Measurements from ENCODE around the gene PLEKHA4. TPM values are rescaled to one million over a fixed set of nuclear protein-coding genes. Genes with fewer than 3 reads are reported as not detected.

The PLEKHA4 gene
- total and polyA plus RNA-seq, 2 experiments from 2014 or later, result 12.2 to 12.3 TPM

- H3K4me1 ChIP-seq (ENCODE audit: insufficient read depth), result peaks cover 1% of the 10 kb centered on the region; the same call in 1 of the 2 replicates
- H3K9me2 ChIP-seq (ENCODE audit: insufficient read depth), result peaks cover 17% of the 10 kb centered on the region; the same call in 1 of the 2 replicates
- no peaks in the 10 kb centered on the region for H3F3A ChIP-seq (replicated peaks; ENCODE audit: low read depth)
- no peak overlapping the region for H3K27ac Mint-ChIP-seq
- H3K36me3 Mint-ChIP-seq (ENCODE audit: low read depth), result no peaks in the 10 kb centered on the region
- no peaks in the 10 kb centered on the region for H3K36me3 ChIP-seq (ENCODE audit: insufficient read depth)
- H3K4me3 ChIP-seq, result no peak overlapping the region
- H3K27ac ChIP-seq (ENCODE audit: low read depth), result no peak overlapping the region
- no peak overlapping the region for H3K4me2 ChIP-seq
- no peak for ATAC-seq
- H3K79me2 ChIP-seq (replicated peaks; ENCODE audit: insufficient read depth), result no peaks in the 10 kb centered on the region
- no peaks in the 10 kb centered on the region for H3K27me3 ChIP-seq (ENCODE audit: insufficient read depth)
- H2AFZ ChIP-seq, result no peak overlapping the region
- no peak overlapping the region for H3K4me3 Mint-ChIP-seq
- H3K4me1 Mint-ChIP-seq, result peaks cover 12% of the 10 kb centered on the region
- TF ChIP-seq JUNB (IDR thresholded peaks at IDR 0.05; ENCODE audit: unreplicated experiment) (no peak), EZH2phosphoT487 (IDR thresholded peaks at IDR 0.05; ENCODE audit: unreplicated experiment) (no peak), CTCF (conservative IDR thresholded peaks at IDR 0.05; ENCODE audit: low read depth in 2 of 2) (no peak), ETS1 (IDR thresholded peaks at IDR 0.05) (no peak), ZNF114 (CRISPR knock-in tag; IDR thresholded peaks at IDR 0.05) (no peak), POLR2AphosphoS5 (IDR thresholded peaks at IDR 0.05; ENCODE audit: low read depth) (no peak), ZNF331 (CRISPR knock-in tag; IDR thresholded peaks at IDR 0.05; ENCODE audit: low read depth) (no peak), EZH2 (IDR thresholded peaks at IDR 0.05; ENCODE audit: low read depth, unreplicated experiment) (no peak), NANOG (IDR thresholded peaks at IDR 0.05; ENCODE audit: borderline replicate concordance) (no peak), CREB1 (CRISPR knock-in tag; IDR thresholded peaks at IDR 0.05; ENCODE audit: low read depth) (no peak), STAT1 (IDR thresholded peaks at IDR 0.05; ENCODE audit: unreplicated experiment) (no peak)
- TF ChIP-seq, protein P1, sequence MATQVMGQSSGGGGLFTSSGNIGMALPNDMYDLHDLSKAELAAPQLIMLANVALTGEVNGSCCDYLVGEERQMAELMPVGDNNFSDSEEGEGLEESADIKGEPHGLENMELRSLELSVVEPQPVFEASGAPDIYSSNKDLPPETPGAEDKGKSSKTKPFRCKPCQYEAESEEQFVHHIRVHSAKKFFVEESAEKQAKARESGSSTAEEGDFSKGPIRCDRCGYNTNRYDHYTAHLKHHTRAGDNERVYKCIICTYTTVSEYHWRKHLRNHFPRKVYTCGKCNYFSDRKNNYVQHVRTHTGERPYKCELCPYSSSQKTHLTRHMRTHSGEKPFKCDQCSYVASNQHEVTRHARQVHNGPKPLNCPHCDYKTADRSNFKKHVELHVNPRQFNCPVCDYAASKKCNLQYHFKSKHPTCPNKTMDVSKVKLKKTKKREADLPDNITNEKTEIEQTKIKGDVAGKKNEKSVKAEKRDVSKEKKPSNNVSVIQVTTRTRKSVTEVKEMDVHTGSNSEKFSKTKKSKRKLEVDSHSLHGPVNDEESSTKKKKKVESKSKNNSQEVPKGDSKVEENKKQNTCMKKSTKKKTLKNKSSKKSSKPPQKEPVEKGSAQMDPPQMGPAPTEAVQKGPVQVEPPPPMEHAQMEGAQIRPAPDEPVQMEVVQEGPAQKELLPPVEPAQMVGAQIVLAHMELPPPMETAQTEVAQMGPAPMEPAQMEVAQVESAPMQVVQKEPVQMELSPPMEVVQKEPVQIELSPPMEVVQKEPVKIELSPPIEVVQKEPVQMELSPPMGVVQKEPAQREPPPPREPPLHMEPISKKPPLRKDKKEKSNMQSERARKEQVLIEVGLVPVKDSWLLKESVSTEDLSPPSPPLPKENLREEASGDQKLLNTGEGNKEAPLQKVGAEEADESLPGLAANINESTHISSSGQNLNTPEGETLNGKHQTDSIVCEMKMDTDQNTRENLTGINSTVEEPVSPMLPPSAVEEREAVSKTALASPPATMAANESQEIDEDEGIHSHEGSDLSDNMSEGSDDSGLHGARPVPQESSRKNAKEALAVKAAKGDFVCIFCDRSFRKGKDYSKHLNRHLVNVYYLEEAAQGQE (IDR thresholded peaks at IDR 0.05; ENCODE audit: unreplicated experiment), result no peak
- TF ChIP-seq, protein P2, sequence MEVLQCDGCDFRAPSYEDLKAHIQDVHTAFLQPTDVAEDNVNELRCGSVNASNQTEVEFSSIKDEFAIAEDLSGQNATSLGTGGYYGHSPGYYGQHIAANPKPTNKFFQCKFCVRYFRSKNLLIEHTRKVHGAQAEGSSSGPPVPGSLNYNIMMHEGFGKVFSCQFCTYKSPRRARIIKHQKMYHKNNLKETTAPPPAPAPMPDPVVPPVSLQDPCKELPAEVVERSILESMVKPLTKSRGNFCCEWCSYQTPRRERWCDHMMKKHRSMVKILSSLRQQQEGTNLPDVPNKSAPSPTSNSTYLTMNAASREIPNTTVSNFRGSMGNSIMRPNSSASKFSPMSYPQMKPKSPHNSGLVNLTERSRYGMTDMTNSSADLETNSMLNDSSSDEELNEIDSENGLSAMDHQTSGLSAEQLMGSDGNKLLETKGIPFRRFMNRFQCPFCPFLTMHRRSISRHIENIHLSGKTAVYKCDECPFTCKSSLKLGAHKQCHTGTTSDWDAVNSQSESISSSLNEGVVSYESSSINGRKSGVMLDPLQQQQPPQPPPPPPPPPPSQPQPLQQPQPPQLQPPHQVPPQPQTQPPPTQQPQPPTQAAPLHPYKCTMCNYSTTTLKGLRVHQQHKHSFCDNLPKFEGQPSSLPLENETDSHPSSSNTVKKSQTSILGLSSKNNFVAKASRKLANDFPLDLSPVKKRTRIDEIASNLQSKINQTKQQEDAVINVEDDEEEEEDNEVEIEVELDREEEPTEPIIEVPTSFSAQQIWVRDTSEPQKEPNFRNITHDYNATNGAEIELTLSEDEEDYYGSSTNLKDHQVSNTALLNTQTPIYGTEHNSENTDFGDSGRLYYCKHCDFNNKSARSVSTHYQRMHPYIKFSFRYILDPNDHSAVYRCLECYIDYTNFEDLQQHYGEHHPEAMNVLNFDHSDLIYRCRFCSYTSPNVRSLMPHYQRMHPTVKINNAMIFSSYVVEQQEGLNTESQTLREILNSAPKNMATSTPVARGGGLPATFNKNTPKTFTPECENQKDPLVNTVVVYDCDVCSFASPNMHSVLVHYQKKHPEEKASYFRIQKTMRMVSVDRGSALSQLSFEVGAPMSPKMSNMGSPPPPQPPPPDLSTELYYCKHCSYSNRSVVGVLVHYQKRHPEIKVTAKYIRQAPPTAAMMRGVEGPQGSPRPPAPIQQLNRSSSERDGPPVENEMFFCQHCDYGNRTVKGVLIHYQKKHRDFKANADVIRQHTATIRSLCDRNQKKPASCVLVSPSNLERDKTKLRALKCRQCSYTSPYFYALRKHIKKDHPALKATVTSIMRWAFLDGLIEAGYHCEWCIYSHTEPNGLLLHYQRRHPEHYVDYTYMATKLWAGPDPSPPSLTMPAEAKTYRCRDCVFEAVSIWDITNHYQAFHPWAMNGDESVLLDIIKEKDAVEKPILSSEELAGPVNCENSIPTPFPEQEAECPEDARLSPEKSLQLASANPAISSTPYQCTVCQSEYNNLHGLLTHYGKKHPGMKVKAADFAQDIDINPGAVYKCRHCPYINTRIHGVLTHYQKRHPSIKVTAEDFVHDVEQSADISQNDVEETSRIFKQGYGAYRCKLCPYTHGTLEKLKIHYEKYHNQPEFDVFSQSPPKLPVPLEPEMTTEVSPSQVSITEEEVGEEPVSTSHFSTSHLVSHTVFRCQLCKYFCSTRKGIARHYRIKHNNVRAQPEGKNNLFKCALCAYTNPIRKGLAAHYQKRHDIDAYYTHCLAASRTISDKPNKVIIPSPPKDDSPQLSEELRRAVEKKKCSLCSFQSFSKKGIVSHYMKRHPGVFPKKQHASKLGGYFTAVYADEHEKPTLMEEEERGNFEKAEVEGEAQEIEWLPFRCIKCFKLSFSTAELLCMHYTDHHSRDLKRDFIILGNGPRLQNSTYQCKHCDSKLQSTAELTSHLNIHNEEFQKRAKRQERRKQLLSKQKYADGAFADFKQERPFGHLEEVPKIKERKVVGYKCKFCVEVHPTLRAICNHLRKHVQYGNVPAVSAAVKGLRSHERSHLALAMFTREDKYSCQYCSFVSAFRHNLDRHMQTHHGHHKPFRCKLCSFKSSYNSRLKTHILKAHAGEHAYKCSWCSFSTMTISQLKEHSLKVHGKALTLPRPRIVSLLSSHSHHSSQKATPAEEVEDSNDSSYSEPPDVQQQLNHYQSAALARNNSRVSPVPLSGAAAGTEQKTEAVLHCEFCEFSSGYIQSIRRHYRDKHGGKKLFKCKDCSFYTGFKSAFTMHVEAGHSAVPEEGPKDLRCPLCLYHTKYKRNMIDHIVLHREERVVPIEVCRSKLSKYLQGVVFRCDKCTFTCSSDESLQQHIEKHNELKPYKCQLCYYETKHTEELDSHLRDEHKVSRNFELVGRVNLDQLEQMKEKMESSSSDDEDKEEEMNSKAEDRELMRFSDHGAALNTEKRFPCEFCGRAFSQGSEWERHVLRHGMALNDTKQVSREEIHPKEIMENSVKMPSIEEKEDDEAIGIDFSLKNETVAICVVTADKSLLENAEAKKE (CRISPR knock-in tag; IDR thresholded peaks at IDR 0.05), result no peak
- H3K9me3 Mint-ChIP-seq, result no peaks in the 10 kb centered on the region
- H4K20me1 ChIP-seq (replicated peaks; ENCODE audit: insufficient read depth), result no peaks in the 10 kb centered on the region
- DNase-seq (ENCODE audit: low spot score), result no peak
- peaks cover 5% of the 10 kb centered on the region for H3K27me3 Mint-ChIP-seq (ENCODE audit: insufficient read depth, low read depth, poor library complexity)
Measured at GRCh38 chr19:48818234-48818820, 50.1 kb downstream of the PLEKHA4 start.
